ENCODE data around the gene SCN1B. TPM values are rescaled to one million over a fixed set of nuclear protein-coding genes. Genes with fewer than 3 reads are reported as not detected.
A peak's percentile ranks its signal among the peaks of the same experiment; 100 is the strongest.

SCN1B gene
- total RNA-seq, 5 donors from 2014 or later (not counting 1 experiment from before 2014, with no cell fraction given): 1.1 to 4.3 (median 3.7) TPM

DNA sequence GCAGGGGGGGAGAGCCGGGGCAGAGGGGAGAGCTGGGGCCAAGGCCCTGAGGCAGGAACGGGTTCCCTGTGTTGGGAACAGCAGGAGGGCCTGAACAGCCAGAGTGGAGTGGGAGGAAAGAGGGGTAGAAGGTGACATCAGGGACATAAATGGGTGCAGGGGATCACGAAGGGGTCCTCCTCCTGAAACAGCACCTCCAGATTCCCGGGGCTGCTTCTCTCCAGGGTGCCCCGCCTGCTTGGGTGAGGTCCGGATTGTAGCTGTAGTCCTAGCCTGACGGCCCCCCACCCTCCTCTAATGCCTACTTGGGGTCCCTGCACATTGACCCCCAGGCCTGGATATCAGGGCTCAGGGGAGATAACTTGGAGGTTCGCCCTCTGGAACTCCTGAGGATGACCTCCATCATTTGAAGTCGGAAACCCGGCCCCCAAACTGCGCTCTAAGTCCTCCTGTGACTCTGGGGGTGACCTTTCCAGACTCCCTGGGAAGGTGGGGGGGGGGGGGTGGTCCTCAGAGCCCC, 473 bp upstream of the SCN1B start:
- peak; percentile 1 to 6 (median 4) for ATAC-seq (replicated peaks in 1 of 4)
- POLR2A ChIA-PET: no interaction called here
- DNase-seq: no peak

GRCh38 chr19:35031072-35031881, 1.0 kb downstream of the SCN1B start:
- DNase-seq (no peak), ATAC-seq (replicated peaks in 1 of 4) (peak in 1 of 4 experiments; percentile 23)
- ChIA-PET POLR2A (no interaction called here), CTCF (no interaction called here)
- peak overlapping the region in 1 of 2 donors; percentile 28 for H3K27ac Mint-ChIP-seq
- H3K27me3 Mint-ChIP-seq: peaks cover 13 to 17% of the 10 kb centered on the region in 2 donors
- Histone ChIP-seq H3K27me3 (replicated peaks in 1 of 2; ENCODE audit: control insufficient read depth in 2 of 2, extremely low read depth in 1 of 2, insufficient read depth in 2 of 2, low read length in 1 of 2) (peaks cover 7 to 38% of the 10 kb centered on the region in 2 experiments), H3K9me3 (no peaks in the 10 kb centered on the region), H3K4me3 (ENCODE audit: control insufficient read depth in 1 of 2, extremely low read depth in 1 of 2, low read length in 1 of 2) (peak overlapping the region in 1 of 2 donors; percentile 32), H3K4me1 (ENCODE audit: control insufficient read depth in 1 of 2, extremely low read depth in 1 of 2, insufficient read depth in 2 of 2, low read length in 2 of 2) (peaks cover 2 to 15% of the 10 kb centered on the region in 2 experiments), H3K36me3 (ENCODE audit: control insufficient read depth in 2 of 2, extremely low read depth in 1 of 2, insufficient read depth in 1 of 2, low read length in 1 of 2) (peaks cover 8 to 11% of the 10 kb centered on the region in 2 donors), H3K27ac (ENCODE audit: low read length) (no peak overlapping the region)
- peaks cover 9 to 12% (median 11%) of the 10 kb centered on the region in 3 donors for H3K4me1 Mint-ChIP-seq
- H3K4me3 Mint-ChIP-seq: peak overlapping the region; percentile 53 to 87 (median 76)
- no peaks in the 10 kb centered on the region for H3K9me3 Mint-ChIP-seq
- 16% methylated on average over 31 of the region's 31 CpGs for WGBS (ENCODE audit: insufficient coverage)
- H3K36me3 Mint-ChIP-seq: peaks cover 7% of the 10 kb centered on the region

More for the DNA sequence above, 473 bp upstream of the SCN1B start:
- Mint-ChIP-seq H3K4me3 (peak overlapping the region; percentile 44 to 61 (median 47)), H3K36me3 (peaks cover 7% of the 10 kb centered on the region), H3K27ac (no peak overlapping the region), H3K27me3 (peaks cover 13 to 17% of the 10 kb centered on the region in 2 donors), H3K9me3 (no peaks in the 10 kb centered on the region), H3K4me1 (peaks cover 9 to 12% (median 11%) of the 10 kb centered on the region in 3 donors)
- 50% methylated on average over 2 of the region's 11 CpGs for WGBS (ENCODE audit: insufficient coverage)
- H3K4me1 ChIP-seq (ENCODE audit: control insufficient read depth in 1 of 2, extremely low read depth in 1 of 2, insufficient read depth in 2 of 2, low read length in 2 of 2): peaks cover 2 to 15% of the 10 kb centered on the region in 2 experiments
- H3K9me3 ChIP-seq: no peaks in the 10 kb centered on the region
- H3K36me3 ChIP-seq (ENCODE audit: control insufficient read depth in 2 of 2, extremely low read depth in 1 of 2, insufficient read depth in 1 of 2, low read length in 1 of 2): peaks cover 9 to 23% of the 10 kb centered on the region in 2 donors
- CTCF ChIA-PET: interaction anchor here in 1 of 2 donors (0.7 kb wide), 1 partner anchor 23 kb away, joined by 3 read pairs; no protein-coding TSS in a partner anchor
- H3K27ac ChIP-seq (ENCODE audit: low read length): no peak overlapping the region
- peaks cover 7 to 38% of the 10 kb centered on the region in 2 experiments for H3K27me3 ChIP-seq (replicated peaks in 1 of 2; ENCODE audit: control insufficient read depth in 2 of 2, extremely low read depth in 1 of 2, insufficient read depth in 2 of 2, low read length in 1 of 2)
- H3K4me3 ChIP-seq (ENCODE audit: control insufficient read depth in 1 of 2, extremely low read depth in 1 of 2, low read length in 1 of 2): peak overlapping the region; percentile 36 to 51

DNA sequence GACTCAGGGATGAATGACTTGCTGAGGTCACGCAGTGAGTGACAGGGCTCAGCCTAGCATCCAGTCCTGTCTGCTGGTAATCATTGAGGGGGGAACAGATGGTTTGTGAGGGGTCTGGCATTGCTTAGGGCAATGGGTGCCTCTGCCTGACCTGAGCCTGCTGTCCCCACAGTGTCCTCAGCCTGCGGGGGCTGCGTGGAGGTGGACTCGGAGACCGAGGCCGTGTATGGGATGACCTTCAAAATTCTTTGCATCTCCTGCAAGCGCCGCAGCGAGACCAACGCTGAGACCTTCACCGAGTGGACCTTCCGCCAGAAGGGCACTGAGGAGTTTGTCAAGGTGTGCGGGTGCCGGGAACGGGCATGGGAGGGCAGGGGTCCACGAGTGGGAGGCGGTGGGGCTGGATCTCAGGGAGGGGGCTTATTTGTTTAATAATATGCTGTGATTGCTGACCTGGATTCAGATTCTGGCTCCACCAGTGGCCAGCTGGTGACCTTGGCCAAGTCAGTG, 2.1 kb downstream of the SCN1B start:
- DNase-seq: no peak
- Histone ChIP-seq H3K27ac (ENCODE audit: low read length) (no peak overlapping the region), H3K27me3 (replicated peaks in 1 of 2; ENCODE audit: control insufficient read depth in 2 of 2, extremely low read depth in 1 of 2, insufficient read depth in 2 of 2, low read length in 1 of 2) (peaks cover 7 to 41% of the 10 kb centered on the region in 2 experiments), H3K4me1 (ENCODE audit: control insufficient read depth in 1 of 2, extremely low read depth in 1 of 2, insufficient read depth in 2 of 2, low read length in 2 of 2) (peaks cover 2 to 15% of the 10 kb centered on the region in 2 experiments), H3K4me3 (ENCODE audit: control insufficient read depth in 1 of 2, extremely low read depth in 1 of 2, low read length in 1 of 2) (no peak overlapping the region), H3K36me3 (ENCODE audit: control insufficient read depth in 2 of 2, extremely low read depth in 1 of 2, insufficient read depth in 1 of 2, low read length in 1 of 2) (peaks cover 3 to 5% of the 10 kb centered on the region in 2 donors), H3K9me3 (no peaks in the 10 kb centered on the region)
- H3K9me3 Mint-ChIP-seq: no peaks in the 10 kb centered on the region
- H3K4me3 Mint-ChIP-seq: peak overlapping the region in 1 of 3 donors; percentile 87
- ATAC-seq (replicated peaks in 1 of 4): no peak
- no peak overlapping the region for H3K27ac Mint-ChIP-seq
- peaks cover 2% of the 10 kb centered on the region for H3K36me3 Mint-ChIP-seq
- ChIA-PET POLR2A (no interaction called here), CTCF (no interaction called here)
- peaks cover 13 to 17% of the 10 kb centered on the region in 2 donors for H3K27me3 Mint-ChIP-seq
- 97% methylated on average over 16 of the region's 17 CpGs for WGBS (ENCODE audit: insufficient coverage)
- peaks cover 9 to 12% (median 11%) of the 10 kb centered on the region in 3 donors for H3K4me1 Mint-ChIP-seq

- CTCF ChIA-PET: no interaction called here
- no peak overlapping the region for H3K27ac Mint-ChIP-seq
Measured at GRCh38 chr19:35033067-35034004, 3.1 kb downstream of the SCN1B start.

DNA sequence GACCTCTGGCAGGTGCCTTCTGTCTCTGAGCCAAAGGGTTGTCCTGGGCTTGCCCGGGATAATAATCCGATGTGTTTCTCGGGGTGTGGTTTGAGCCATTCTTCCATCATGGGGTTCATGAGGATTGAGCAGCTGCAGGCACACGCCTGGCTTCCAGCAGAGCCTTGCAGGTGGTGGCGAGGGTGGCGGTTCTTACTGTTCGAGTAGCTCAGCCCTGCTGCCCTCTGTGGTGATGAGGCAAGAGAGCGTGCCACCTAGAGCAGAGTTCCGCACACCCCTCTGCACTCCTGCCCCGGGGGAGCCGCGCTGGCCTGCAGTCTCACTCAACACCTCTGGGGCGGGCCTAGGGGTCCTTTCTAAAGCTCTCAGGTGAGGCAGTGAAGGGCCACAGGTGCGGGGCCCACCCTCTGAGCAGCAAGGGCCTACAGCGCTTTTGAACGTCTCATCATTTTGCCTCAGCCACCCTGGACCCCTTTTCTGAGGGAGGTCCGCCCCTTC, 3.8 kb downstream of the SCN1B start:
- no peak overlapping the region for H3K4me3 ChIP-seq (ENCODE audit: control insufficient read depth in 1 of 2, extremely low read depth in 1 of 2, low read length in 1 of 2)
- H3K4me1 ChIP-seq (ENCODE audit: control insufficient read depth in 1 of 2, extremely low read depth in 1 of 2, insufficient read depth in 2 of 2, low read length in 2 of 2): peaks cover 2 to 23% of the 10 kb centered on the region in 2 experiments
- no peak overlapping the region for H3K27ac Mint-ChIP-seq
- DNase-seq (no peak), ATAC-seq (replicated peaks in 1 of 4) (no peak)
- 87% methylated on average over 9 of the region's 17 CpGs for WGBS (ENCODE audit: insufficient coverage)
- H3K4me3 Mint-ChIP-seq: no peak overlapping the region
- peaks cover 9 to 43% of the 10 kb centered on the region in 2 experiments for H3K27me3 ChIP-seq (replicated peaks in 1 of 2; ENCODE audit: control insufficient read depth in 2 of 2, extremely low read depth in 1 of 2, insufficient read depth in 2 of 2, low read length in 1 of 2)
- ChIA-PET CTCF (no interaction called here), POLR2A (interaction anchor here in 1 of 2 donors (0.6 kb wide), 2 partner anchors 173 to 1997 kb away, joined by 3 read pairs; no protein-coding TSS in a partner anchor)
- no peaks in the 10 kb centered on the region for H3K36me3 Mint-ChIP-seq
- no peaks in the 10 kb centered on the region for H3K36me3 ChIP-seq (ENCODE audit: control insufficient read depth in 2 of 2, extremely low read depth in 1 of 2, insufficient read depth in 1 of 2, low read length in 1 of 2)
- no peaks in the 10 kb centered on the region for H3K9me3 Mint-ChIP-seq
- peaks cover 8 to 20% (median 15%) of the 10 kb centered on the region in 3 donors for H3K4me1 Mint-ChIP-seq
- H3K27me3 Mint-ChIP-seq: peaks cover 13 to 17% of the 10 kb centered on the region in 2 donors
- no peaks in the 10 kb centered on the region for H3K9me3 ChIP-seq
- no peak overlapping the region for H3K27ac ChIP-seq (ENCODE audit: low read length)

More at GRCh38 chr19:35033067-35034004, 3.1 kb downstream of the SCN1B start:
- Mint-ChIP-seq H3K27me3 (peaks cover 13 to 17% of the 10 kb centered on the region in 2 donors), H3K4me1 (peaks cover 9 to 17% (median 10%) of the 10 kb centered on the region in 3 donors), H3K36me3 (no peaks in the 10 kb centered on the region), H3K4me3 (no peak overlapping the region), H3K9me3 (no peaks in the 10 kb centered on the region)
- WGBS (ENCODE audit: insufficient coverage): 94% methylated on average over 15 of the region's 30 CpGs
- Histone ChIP-seq H3K27me3 (replicated peaks in 1 of 2; ENCODE audit: control insufficient read depth in 2 of 2, extremely low read depth in 1 of 2, insufficient read depth in 2 of 2, low read length in 1 of 2) (peaks cover 7 to 41% of the 10 kb centered on the region in 2 experiments), H3K4me1 (ENCODE audit: control insufficient read depth in 1 of 2, extremely low read depth in 1 of 2, insufficient read depth in 2 of 2, low read length in 2 of 2) (peaks cover 2 to 21% of the 10 kb centered on the region in 2 experiments), H3K36me3 (ENCODE audit: control insufficient read depth in 2 of 2, extremely low read depth in 1 of 2, insufficient read depth in 1 of 2, low read length in 1 of 2) (no peaks in the 10 kb centered on the region), H3K9me3 (no peaks in the 10 kb centered on the region), H3K4me3 (ENCODE audit: control insufficient read depth in 1 of 2, extremely low read depth in 1 of 2, low read length in 1 of 2) (no peak overlapping the region), H3K27ac (ENCODE audit: low read length) (no peak overlapping the region)
- no peak for ATAC-seq (replicated peaks in 1 of 4)
- POLR2A ChIA-PET: no interaction called here
- DNase-seq: no peak

Data from T-cell (primary cell).